AML-193 (cell line): ENCODE results near the gene SVOP.

Source experiments
- DNase-seq, 2 experiments: peaks; one replicate each; lab custom pipeline; 2025; lab: John Stamatoyannopoulos, UW

The SVOP gene

DNA sequence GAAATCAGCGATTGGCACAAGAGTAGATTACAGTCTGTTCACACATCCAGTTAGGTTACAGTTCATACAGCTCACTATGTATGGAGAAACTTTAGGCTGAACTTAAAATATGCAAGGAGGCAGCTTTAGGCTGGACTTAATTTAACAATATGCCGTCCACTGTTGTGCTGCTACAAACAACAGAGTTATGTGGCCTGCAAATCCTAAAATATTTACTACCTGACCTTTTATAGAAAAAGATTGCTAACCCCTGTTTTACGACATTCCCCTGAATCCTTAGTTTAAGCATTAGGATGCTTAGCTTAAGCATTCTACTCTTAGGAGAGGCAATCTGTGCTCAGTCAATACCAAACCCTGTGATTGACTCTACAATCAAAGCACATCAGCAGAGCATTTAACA, 90.1 kb downstream of the SVOP start:
- no peak for DNase-seq

DNA sequence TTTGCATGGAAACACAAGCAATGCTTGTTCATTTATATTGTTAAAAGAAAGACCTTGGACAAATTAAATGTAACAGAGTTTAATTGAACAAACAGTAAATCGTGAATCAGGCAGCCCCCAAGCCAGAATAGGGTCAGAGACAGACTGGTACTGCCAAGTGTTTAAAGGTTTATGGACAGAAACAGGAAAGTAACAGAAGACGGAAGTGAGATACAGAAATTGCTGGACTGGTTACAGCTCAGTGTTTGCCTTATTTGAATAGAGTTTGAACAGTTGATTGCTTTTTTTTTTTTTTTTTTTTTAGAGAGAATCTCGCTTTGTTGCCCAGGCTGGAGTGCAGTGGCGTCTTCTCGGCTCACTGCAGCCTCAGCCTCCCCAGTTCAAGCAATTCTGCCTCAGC, 90.7 kb downstream of the SVOP start:
- no peak for DNase-seq

- no peak for DNase-seq
Measured at GRCh38 chr12:108928695-108929094, 92.2 kb downstream of the SVOP start.

DNA sequence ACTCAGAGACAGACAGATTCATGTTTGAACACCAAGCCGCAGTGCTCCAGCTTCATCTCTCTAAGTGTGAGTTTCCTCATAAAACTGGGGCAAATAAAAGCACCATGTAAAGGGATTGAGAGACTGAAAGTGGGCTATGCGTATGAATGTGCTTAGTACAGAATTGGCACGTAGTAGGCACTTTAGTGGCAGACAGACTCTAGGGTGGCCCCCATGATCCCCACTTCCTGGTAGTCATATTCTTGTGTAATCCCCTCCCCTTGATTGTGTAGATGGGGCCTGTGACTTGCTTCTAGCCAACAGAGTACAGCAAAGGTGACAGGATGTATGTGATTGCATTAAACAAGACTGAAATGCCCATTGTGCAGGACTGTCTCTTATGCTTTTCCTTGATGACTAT, 98.0 kb downstream of the SVOP start:
- DNase-seq: no peak

DNA sequence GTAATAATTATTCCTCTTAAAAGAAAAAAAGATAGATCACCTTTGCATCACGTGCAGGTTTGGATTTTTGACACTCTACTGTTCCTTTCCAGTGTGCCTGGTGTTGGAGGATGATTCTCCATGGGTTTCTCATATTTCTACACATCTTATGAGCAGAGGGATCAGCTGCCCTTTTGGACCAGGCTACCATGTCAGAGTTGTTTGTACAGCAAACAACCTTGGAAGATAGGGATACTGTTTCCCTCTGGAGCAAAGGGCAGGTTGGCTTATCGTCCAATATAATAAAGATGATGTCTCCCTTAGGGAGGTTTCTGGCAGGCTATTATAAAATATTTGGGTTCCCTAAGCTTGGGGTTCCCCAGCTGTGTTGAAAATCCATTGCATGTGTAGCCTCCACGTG, 98.9 kb downstream of the SVOP start:
- DNase-seq: no peak

- DNase-seq: no peak
Measured at GRCh38 chr12:108918960-108919642, 101.8 kb downstream of the SVOP start.

DNA sequence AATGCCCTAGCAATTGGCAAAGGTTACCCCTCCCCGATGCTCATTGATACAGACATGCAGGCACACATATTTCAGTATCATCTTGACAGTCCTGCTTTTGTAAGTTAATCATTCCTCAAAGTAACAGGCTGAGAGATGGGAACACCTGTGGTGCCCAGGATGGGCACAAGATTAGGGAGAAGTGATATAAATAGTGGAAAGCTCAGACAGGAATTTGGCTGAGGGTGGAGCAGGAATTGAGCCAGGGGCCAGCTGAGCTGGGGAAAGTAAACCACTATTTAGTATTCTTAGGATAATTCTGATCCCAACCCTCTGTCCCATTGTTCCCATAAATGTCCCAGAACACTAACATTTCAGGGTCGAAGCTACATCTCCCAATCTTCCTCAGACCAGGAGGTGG, 102.7 kb downstream of the SVOP start:
- DNase-seq: no peak

- no peak for DNase-seq
Measured at GRCh38 chr12:108916336-108916735, 104.5 kb downstream of the SVOP start.

DNA sequence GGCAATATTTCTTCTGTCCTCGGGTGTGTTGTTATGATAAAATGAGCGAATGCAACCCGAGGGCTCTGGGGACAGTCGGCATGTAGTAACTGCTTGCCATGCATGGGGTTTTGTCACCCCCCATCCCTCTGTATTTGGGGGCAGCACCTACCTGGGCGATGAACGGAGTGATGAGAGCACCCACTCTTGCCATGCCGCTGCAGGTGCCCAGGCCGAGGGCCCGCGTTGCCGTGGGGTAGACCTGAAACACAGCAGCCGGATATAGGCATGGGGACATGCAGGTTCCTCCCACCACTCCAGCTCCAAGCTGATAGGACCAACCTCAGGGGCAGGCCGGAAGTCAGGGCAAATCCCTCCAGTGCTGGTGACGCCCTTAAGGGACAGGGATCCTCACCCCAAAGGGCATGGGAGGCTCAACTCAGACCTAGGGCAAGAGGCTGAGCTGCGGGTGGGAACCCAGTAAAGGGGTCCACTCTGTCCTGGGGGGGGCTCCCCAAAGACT, 105.2 kb downstream of the SVOP start:
- no peak for DNase-seq

- DNase-seq: no peak
Measured at GRCh38 chr12:108914121-108914531, 106.7 kb downstream of the SVOP start.

DNA sequence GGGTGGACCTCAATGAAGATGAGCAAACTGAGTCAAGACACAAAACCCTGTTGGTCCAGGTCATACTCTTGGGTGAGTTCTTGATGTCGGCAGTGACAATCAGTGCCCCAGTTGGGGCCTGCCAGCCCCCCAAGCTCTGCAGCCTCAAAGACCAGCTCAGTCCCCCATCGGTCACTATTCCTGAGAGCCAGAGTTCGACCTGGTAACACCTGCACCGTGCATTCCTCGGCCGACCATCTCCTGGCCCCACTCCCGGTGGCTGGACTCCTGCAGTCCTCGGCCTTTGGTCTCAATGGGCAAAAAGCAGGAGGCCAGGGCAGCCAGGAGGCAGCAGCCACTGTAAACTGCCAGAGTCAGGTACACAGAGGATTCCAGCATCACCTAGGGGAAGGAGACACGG, 108.5 kb downstream of the SVOP start:
- DNase-seq: no peak

DNA sequence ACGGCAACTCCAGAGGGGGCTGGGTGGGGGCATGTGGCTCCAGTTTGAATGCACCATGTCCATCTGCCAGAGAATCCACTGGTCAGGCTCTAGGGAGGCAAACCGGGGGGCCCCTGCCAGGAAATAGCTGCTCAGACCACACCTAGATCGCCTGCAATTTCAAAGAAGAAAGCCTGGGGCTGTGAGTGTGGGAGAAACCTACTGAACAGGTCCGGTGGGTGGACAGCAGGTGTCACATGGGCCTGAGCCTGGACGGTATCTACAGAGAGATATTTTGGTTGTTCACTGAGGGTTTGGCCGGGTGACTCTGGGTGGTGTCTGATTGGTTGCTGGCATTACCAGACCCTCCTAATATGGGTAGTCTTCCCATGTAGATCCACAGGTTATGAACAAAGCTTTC, 109.0 kb downstream of the SVOP start:
- DNase-seq: no peak

- no peak for DNase-seq
Measured at GRCh38 chr12:108910336-108910735, 110.5 kb downstream of the SVOP start.

DNA sequence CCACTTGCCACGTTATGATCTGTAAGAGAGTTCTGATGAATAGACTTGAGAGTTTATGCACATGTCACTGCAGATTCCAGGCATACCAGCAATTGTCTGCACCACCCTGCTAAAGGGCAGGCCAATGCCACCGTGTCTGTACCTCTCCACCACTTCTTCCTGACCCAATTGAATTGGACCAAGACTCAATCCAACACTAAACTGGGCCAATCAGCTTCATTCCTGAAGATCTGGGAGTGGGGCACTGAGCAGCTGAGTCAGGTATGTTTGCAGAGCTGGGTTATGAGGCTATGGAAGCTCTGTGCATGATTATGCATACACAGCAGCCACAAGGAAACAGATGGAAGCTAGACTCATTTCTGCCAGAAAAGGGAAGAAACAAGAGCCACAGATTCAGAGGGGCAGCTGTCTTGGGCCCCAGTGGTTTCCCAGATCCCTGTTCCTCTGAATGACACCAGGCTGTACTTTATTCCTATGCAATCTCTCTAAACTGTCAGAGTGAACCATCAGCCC, 113.0 kb downstream of the SVOP start:
- DNase-seq: no peak

DNA sequence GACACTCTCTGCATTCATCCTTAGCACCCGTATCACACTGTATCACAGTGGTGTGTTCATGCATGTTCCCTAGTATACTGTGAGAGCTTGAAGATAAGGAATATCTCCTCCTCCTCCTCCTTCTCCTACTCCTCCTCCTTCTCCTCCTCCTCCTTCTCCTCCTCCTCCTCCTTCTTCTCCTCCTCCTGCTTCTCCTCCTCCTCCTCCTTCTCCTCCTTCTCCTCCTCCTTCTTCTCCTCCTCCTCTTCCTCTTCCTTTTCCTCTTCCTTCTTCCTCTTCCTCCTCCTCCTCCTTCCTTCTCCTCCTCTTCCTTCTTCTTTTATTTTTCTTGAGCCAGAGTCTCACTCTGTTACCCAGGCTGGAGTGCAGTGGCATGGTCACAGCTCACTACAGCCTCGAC, 113.9 kb downstream of the SVOP start:
- no peak for DNase-seq

DNA sequence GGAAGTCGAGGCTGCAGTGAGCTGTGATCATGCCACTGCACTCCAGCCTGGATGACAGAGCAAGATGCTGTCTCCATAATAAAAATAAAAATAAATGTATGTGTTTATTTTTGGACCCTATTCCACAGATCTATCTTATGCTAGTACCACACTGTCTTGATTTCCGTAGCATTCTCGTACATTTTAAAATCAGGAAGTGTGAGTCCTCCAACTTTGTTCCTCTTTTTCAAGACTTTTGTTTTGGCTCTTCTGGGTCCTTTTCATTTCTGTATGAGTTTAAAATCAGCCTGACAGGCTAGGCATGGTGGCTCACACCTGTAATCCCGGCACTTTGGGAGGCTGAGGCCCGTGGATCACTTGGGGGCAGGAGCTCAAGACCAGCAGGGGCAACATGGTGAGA, 115.1 kb downstream of the SVOP start:
- DNase-seq: peak; percentile 47 to 61

GRCh38 chr12:108899145-108899544, 121.7 kb downstream of the SVOP start:
- DNase-seq: no peak

GRCh38 chr12:108896817-108897216, 124.1 kb downstream of the SVOP start:
- DNase-seq: no peak

- no peak for DNase-seq
Measured at GRCh38 chr12:108896336-108896735, 124.5 kb downstream of the SVOP start.

DNA sequence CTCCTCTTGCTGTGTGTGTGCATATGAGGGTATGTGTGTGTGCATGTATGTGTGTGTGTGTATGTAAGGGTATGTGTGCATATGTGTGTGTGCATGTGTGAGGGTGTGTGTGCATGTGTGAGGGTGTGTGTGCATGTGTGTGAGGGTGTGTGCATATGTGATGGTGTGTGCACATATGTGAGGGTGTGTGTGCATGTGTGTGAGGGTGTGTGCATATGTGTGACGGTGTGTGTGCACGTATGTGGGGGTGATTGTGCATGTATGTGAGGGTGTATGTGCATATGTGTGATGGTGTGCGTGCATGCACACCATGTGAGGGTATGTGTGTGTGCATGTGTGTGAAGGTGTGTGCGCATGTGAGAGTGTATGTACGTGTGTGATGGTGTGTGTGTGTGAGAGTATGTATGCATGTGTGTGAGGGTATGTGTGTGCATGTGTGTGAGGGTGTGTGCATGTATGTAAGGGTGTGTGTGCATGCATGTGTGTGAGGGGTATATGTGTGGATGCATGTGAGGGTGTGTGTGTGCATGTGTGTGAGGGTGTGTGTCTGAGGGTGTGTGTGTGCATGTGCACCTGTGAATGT, 125.6 kb downstream of the SVOP start:
- no peak for DNase-seq

GRCh38 chr12:108890208-108890607, 130.7 kb downstream of the SVOP start:
- no peak for DNase-seq

DNA sequence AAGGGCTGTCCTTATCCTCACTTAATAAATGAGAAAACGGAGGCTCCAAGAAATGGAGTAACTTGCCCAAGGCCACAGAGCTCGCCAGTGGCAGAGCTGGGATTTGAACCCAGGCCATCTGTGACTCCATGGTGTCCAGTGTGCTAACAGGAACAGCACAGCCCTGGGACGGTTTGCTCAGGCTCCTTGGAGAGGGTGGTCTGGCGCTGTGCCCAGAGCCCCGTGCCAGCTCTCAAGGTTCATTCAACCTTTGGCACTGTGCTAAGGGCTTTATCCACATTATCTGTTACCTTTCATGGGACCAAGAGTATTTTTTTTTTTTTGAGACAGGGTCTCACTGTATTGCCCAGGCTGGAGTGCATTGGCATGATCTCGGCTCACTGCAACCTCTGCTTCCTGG, 132.8 kb downstream of the SVOP start:
- DNase-seq: no peak

DNA sequence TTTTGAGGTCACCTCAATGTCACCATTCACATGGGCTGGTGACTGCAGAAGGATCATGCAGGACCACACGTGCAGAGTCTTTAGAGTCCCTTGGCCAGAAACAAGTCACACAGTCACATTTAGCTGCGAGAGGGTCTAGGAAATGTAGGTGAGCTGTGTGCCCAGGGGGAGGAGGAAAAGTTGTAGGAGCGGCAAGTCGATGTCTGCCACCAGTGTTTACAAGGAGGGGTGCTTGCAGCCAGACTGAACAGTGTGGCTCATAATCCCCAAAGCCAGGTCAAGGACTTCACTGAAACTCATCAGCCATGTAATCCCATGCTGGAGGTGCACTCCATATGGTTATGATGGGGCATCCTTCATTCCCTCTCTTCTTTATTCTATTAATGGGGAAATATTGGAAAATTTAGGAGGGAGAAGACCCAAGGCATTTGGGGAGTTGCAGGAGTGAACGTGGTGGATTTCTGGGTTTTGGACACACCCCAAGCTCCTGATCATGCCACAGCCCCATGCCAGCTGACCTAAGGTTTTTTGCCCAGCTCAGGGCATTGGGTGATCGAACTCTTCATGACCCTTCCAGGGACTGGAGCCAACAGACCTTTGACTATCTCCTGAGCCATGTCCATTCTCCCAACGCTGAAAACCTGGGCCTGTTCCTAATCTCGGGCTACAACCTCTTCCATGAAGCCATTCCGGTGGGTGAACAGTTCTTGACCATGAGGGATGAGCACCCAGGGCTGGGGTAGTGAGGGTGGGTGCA, 133.8 kb downstream of the SVOP start:
- no peak for DNase-seq
